Naive B cell (primary cell): ENCODE results near the gene TFF2. TPM values are rescaled to one million over a fixed set of nuclear protein-coding genes. Genes with fewer than 3 reads are reported as not detected.

Experiments
- ATAC-seq, 2 donors: fragments of 150-1000 bp; cut with Tn5 transposase; 2 replicates each; pipeline ENCODE4 v1.10.0; 2021; ENCODE audit warnings: low read depth in 2 of 2, mild to moderate bottlenecking in 2 of 2, moderate library complexity in 2 of 2
- DNase-seq: peaks from one replicate; pipeline ENCODE4 v3.0.0; 2022
- H3K27ac Mint-ChIP-seq, 6 donors: one replicate each; pipeline ENCODE4 v1.8.0; 2020 to 2022; ENCODE audit warnings: mild to moderate bottlenecking in 6 of 6, mixed read lengths in 6 of 6, moderate library complexity in 5 of 6, inconsistent platforms in 2 of 6
- H3K27me3 Mint-ChIP-seq, 3 donors: one replicate each; pipeline ENCODE4 v1.8.0; 2021 to 2022; ENCODE audit warnings: mixed read lengths in 3 of 3, mild to moderate bottlenecking in 1 of 3
- H3K36me3 Mint-ChIP-seq, 2 donors: one replicate each; pipeline ENCODE4 v1.8.0; 2020 to 2022; ENCODE audit warnings: mixed read lengths in 2 of 2, inconsistent platforms in 1 of 2, mild to moderate bottlenecking in 1 of 2
- H3K4me1 Mint-ChIP-seq, 3 donors: one replicate each; pipeline ENCODE4 v1.8.0; 2020 to 2022; ENCODE audit warnings: mixed read lengths in 3 of 3, inconsistent platforms in 1 of 3, mild to moderate bottlenecking in 1 of 3, moderate library complexity in 1 of 3
- H3K4me3 Mint-ChIP-seq, 8 donors: one replicate each; pipeline ENCODE4 v1.8.0; 2020 to 2022; ENCODE audit warnings: mild to moderate bottlenecking in 8 of 8, mixed read lengths in 8 of 8, moderate library complexity in 8 of 8, inconsistent platforms in 2 of 8
- H3K9me3 Mint-ChIP-seq, 7 donors: one replicate each; pipeline ENCODE4 v1.8.0; 2020 to 2022; ENCODE audit warnings: mixed read lengths in 7 of 7, mild to moderate bottlenecking in 5 of 7, inconsistent platforms in 2 of 7, moderate library complexity in 1 of 7
- polyA plus RNA-seq, 6 donors: library from polyadenylated mRNA; unstranded; fragments of 300-500 nt; fragmentation: Illumina TruSeq; gene quantifications; one replicate each; pipeline ENCODE4 v1.2.3, GENCODE V29; 2021; ENCODE audit warnings: low read depth in 6 of 6

The TFF2 gene
- polyA plus RNA-seq, 6 donors from 2014 or later, result not detected

DNA sequence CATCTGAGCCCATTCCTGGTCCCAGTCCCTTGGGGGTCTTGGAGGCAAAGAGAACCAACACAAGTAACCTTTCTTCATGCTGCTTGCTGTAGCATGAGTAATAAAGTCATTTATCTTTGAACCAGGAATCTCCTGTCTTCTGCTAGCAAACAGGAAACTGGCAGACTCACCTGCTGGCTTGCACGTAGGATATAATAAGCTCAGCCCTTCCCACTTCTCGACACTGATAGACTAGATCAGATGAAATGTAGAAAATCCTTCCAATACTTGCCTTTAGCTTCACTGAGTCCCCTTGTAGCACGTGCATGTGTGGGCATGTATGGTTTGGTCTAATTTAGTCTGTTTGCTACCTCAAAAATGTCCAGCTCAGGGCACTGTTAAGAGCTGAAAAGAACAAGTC, 6.5 kb upstream of the TFF2 start:
- Mint-ChIP-seq H3K36me3 (peaks cover 0 to 24% of the 10 kb centered on the region in 2 donors), H3K27ac (no peak overlapping the region), H3K9me3 (peaks cover 6 to 41% (median 29%) of the 10 kb centered on the region in 7 donors)

GRCh38 chr21:42356650-42357049, 5.9 kb upstream of the TFF2 start:
- DNase-seq, result no peak
- Mint-ChIP-seq H3K4me1 (no peaks in the 10 kb centered on the region), H3K27ac (no peak overlapping the region)

More for the DNA sequence above, 6.5 kb upstream of the TFF2 start:
- no peak for ATAC-seq
- no peak overlapping the region for H3K4me3 Mint-ChIP-seq
- peaks cover 9 to 59% (median 51%) of the 10 kb centered on the region in 3 donors for H3K27me3 Mint-ChIP-seq
- no peaks in the 10 kb centered on the region for H3K4me1 Mint-ChIP-seq
- DNase-seq, result no peak

GRCh38 chr21:42356046-42356445, 5.3 kb upstream of the TFF2 start:
- Mint-ChIP-seq H3K36me3 (peaks cover 0 to 24% of the 10 kb centered on the region in 2 donors), H3K4me3 (no peak overlapping the region), H3K27me3 (peaks cover 9 to 51% (median 48%) of the 10 kb centered on the region in 3 donors), H3K9me3 (peaks cover 6 to 41% (median 29%) of the 10 kb centered on the region in 7 donors), H3K4me1 (no peaks in the 10 kb centered on the region), H3K27ac (no peak overlapping the region)
- ATAC-seq (no peak), DNase-seq (no peak)

More at GRCh38 chr21:42356650-42357049, 5.9 kb upstream of the TFF2 start:
- peaks cover 9 to 57% (median 48%) of the 10 kb centered on the region in 3 donors for H3K27me3 Mint-ChIP-seq
- peaks cover 6 to 41% (median 29%) of the 10 kb centered on the region in 7 donors for H3K9me3 Mint-ChIP-seq
- peaks cover 0 to 24% of the 10 kb centered on the region in 2 donors for H3K36me3 Mint-ChIP-seq
- no peak overlapping the region for H3K4me3 Mint-ChIP-seq
- no peak for ATAC-seq

DNA sequence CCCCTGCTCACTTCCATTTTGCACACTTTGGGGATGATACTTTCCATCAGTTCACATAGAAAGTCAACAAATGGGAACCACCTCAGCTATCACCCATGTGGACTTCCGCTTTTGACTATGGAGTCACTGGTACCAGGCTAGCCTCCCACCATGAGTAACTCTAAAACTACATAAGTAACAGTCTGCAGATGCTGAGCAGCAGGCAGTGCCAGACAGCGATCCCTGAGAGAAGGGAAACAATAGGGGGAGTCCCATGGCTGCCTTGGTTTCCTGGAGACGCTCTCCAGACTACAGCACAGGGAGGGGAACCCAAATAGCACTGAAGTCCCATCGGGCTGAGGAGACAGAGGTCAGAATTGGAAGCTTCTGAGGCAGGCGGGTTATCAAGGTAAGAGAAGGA, 2.8 kb upstream of the TFF2 start:
- ATAC-seq, result no peak
- peaks cover 9 to 42% (median 30%) of the 10 kb centered on the region in 3 donors for H3K27me3 Mint-ChIP-seq
- H3K4me3 Mint-ChIP-seq, result no peak overlapping the region
- no peaks in the 10 kb centered on the region for H3K4me1 Mint-ChIP-seq
- H3K27ac Mint-ChIP-seq, result peak overlapping the region in 1 of 6 donors; percentile 36
- H3K9me3 Mint-ChIP-seq, result peaks cover 6 to 41% (median 27%) of the 10 kb centered on the region in 7 donors
- H3K36me3 Mint-ChIP-seq, result peaks cover 0 to 24% of the 10 kb centered on the region in 2 donors
- no peak for DNase-seq

- H3K4me1 Mint-ChIP-seq, result no peaks in the 10 kb centered on the region
- peaks cover 8 to 32% (median 30%) of the 10 kb centered on the region in 3 donors for H3K27me3 Mint-ChIP-seq
- H3K9me3 Mint-ChIP-seq, result peaks cover 6 to 40% (median 26%) of the 10 kb centered on the region in 7 donors
- peaks cover 0 to 24% of the 10 kb centered on the region in 2 donors for H3K36me3 Mint-ChIP-seq
- no peak overlapping the region for H3K4me3 Mint-ChIP-seq
- H3K27ac Mint-ChIP-seq, result no peak overlapping the region
- DNase-seq, result no peak
- ATAC-seq, result no peak
Observed at GRCh38 chr21:42352441-42353095, 1.8 kb upstream of the TFF2 start.

- peaks cover 5 to 24% (median 24%) of the 10 kb centered on the region in 3 donors for H3K27me3 Mint-ChIP-seq
- ATAC-seq, result no peak
- no peak overlapping the region for H3K27ac Mint-ChIP-seq
- H3K4me1 Mint-ChIP-seq, result no peaks in the 10 kb centered on the region
- no peak for DNase-seq
- peaks cover 0 to 24% of the 10 kb centered on the region in 2 donors for H3K36me3 Mint-ChIP-seq
- no peak overlapping the region for H3K4me3 Mint-ChIP-seq
- peaks cover 6 to 32% (median 23%) of the 10 kb centered on the region in 7 donors for H3K9me3 Mint-ChIP-seq
Observed at GRCh38 chr21:42351626-42352440, 1.0 kb upstream of the TFF2 start.

DNA sequence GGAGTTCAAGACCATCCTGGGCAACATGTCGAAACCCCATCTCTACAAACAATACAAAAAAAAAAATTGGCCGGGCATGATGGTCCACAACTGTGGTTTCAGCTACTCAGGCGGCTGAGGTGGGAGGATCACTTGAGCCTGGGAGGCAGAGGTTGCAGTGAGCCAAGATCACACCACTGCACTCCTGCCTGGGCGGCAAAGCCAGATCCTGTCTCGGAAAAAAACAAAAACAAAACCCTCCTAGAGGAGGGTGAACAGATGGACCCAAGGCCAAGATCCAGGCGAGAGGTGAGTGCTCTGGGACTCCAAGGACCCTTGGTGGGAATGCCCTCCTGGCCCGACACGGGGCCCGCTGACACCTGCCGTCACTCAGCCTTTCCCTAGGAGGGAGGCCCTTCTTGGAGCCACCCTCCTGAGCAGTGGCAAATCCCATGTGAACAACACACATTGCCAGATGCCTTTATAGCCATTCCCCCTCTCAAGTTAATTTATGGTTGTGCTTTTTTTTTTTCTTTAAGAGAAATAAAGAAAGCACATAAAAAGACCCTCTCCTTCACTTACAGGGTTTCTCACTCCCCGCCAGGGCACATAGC, 380 bp downstream of the TFF2 start:
- ATAC-seq, result no peak
- no peak for DNase-seq
- peaks cover 6 to 22% (median 18%) of the 10 kb centered on the region in 7 donors for H3K9me3 Mint-ChIP-seq
- H3K4me3 Mint-ChIP-seq, result no peak overlapping the region
- H3K4me1 Mint-ChIP-seq, result no peaks in the 10 kb centered on the region
- H3K36me3 Mint-ChIP-seq, result peaks cover 0 to 23% of the 10 kb centered on the region in 2 donors
- H3K27me3 Mint-ChIP-seq, result peaks cover 5 to 27% (median 21%) of the 10 kb centered on the region in 3 donors
- no peak overlapping the region for H3K27ac Mint-ChIP-seq

DNA sequence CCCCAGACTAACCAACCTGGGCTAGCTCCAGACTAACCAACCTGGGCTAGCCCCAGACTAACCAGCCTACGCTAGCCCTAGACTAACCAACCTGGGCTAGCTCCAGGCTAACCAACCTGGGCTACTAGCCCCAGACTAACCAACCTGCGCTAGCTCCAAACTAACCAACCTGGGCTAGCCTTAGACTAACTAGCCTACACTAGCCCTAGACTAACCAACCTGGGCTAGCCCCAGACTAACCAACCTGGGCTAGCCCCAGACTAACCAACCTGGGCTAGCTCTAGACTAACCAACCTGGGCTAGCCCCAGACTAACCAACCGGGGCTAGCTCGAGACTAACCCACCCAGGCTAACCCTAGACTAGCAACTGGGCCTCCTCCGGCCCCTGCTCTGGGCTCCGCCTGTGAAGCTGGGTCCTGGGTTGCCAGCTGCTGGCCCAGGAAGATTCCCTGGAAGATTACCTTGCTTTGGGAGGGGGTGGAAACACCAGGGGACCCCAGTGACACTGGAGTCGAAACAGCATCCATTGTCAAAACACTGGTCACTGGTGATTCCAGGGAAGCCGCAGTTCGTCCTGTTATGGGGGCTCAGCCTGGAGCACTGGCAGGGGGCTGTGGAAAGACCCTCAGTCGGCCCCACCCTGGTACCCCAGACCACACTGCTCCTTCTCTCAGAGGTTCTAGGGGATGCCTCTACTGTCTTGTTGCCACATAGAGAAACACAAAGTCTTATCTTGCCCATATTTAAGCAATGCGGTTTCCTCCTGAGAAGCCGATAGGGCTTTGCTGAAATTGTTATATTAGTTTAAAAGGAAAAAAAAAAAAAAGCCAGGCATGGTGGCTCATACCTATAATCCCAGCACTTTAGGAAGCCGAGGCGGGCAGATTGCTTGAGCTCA, 1.1 kb downstream of the TFF2 start:
- Mint-ChIP-seq H3K27me3 (peaks cover 5 to 29% (median 21%) of the 10 kb centered on the region in 3 donors), H3K4me1 (no peaks in the 10 kb centered on the region), H3K36me3 (peaks cover 0 to 16% of the 10 kb centered on the region in 2 donors), H3K27ac (no peak overlapping the region), H3K9me3 (peaks cover 4 to 14% (median 13%) of the 10 kb centered on the region in 7 donors), H3K4me3 (no peak overlapping the region)
- ATAC-seq (no peak), DNase-seq (no peak)

DNA sequence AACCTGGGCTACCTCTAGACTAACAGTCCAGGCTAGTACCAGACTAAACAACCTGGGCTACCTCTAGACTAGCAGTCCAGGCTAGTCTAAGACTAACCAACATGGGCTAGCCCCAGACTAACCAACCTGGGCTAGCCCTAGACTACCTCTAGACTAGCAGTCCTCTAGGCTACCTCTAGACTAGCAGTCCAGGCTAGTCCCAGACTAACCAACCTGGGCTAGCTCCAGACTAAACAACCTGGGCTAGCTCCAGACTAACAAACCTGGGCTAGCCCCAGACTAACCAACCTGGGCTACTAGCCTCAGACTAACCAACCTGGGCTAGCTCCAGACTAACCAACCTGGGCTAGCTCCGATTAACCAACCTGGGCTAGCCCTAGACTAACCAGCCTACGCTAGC, 2.0 kb downstream of the TFF2 start:
- Mint-ChIP-seq H3K4me3 (no peak overlapping the region), H3K27me3 (peaks cover 5 to 28% (median 20%) of the 10 kb centered on the region in 3 donors), H3K9me3 (peaks cover 0 to 9% (median 4%) of the 10 kb centered on the region in 7 donors), H3K27ac (no peak overlapping the region), H3K4me1 (no peaks in the 10 kb centered on the region), H3K36me3 (peaks cover 0 to 11% of the 10 kb centered on the region in 2 donors)
- ATAC-seq (no peak), DNase-seq (no peak)

GRCh38 chr21:42347601-42348327, 3.0 kb downstream of the TFF2 start:
- DNase-seq, result no peak
- no peak for ATAC-seq
- Mint-ChIP-seq H3K9me3 (peaks cover 0 to 2% (median 0%) of the 10 kb centered on the region in 7 donors), H3K27me3 (peaks cover 5 to 19% (median 10%) of the 10 kb centered on the region in 3 donors), H3K27ac (no peak overlapping the region), H3K4me3 (no peak overlapping the region), H3K4me1 (no peaks in the 10 kb centered on the region), H3K36me3 (peaks cover 0 to under 1% of the 10 kb centered on the region in 2 donors)

GRCh38 chr21:42346866-42347600, 3.8 kb downstream of the TFF2 start:
- H3K27me3 Mint-ChIP-seq, result peaks cover 2 to 12% (median 5%) of the 10 kb centered on the region in 3 donors
- peaks cover 0 to 2% (median 0%) of the 10 kb centered on the region in 7 donors for H3K9me3 Mint-ChIP-seq
- H3K27ac Mint-ChIP-seq, result no peak overlapping the region
- no peak for DNase-seq
- H3K4me1 Mint-ChIP-seq, result no peaks in the 10 kb centered on the region
- H3K36me3 Mint-ChIP-seq, result no peaks in the 10 kb centered on the region
- no peak overlapping the region for H3K4me3 Mint-ChIP-seq
- no peak for ATAC-seq
